Measurements from ENCODE around the gene FAM210B. TPM values are rescaled to one million over a fixed set of nuclear protein-coding genes. Genes with fewer than 3 reads are reported as not detected.

The FAM210B gene
- total and polyA plus RNA-seq, 9 of the 15 experiments (the other 6 are each of a cell fraction or from before 2014, with no cell fraction given): 12.1 to 87.3 (median 47.6) TPM

DNA sequence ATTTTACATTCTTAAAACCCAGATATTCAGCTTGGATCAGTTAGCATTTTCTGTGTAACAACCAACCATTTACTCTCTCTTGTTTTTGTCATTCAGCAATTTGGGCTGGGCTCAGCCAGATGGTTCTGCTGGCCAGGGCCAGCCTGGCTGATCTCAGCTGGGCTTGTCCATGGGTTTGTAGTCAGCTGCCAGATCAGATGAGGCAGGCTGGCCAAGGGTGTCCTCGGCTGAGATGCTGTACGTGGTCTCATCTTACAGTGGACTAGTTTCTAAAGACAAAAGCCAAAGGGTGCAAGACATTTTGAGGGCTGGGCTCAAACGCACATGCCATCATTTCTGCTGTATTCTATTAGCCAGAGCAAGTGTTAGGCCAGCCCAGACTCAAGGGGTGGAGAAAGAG is 16.0 kb upstream of the FAM210B start:
- intact Hi-C loops (cut with micrococcal nuclease): loop anchor here (2.0 to 5.0 kb wide), 3 partner anchors 94 to 1675 kb away; partner anchors contain the start of gene MC3R
- H2AFZ ChIP-seq (ENCODE audit: low read depth, low read length): no peak overlapping the region
- H3K9me3 ChIP-seq (replicated peaks; ENCODE audit: control insufficient read depth, insufficient read depth, low read depth, low read length): no peaks in the 10 kb centered on the region
- no peaks in the 10 kb centered on the region for H3K36me3 ChIP-seq (ENCODE audit: control insufficient read depth, insufficient read depth, low read length)
- H3K27me3 ChIP-seq (ENCODE audit: control insufficient read depth in 2 of 2, insufficient read depth in 2 of 2, low read length in 2 of 2): peaks cover 3 to 20% of the 10 kb centered on the region in 2 experiments; a peak in 2 of 5 replicates
- DNase-seq (ENCODE audit: extremely low read depth in 1 of 4, low spot score in 3 of 4): no peak
- no peaks in the 10 kb centered on the region for H3K9me1 ChIP-seq (ENCODE audit: control insufficient read depth, insufficient read depth, low read length)
- H3K9ac ChIP-seq (ENCODE audit: insufficient read depth in 1 of 2, low read depth in 2 of 2, low read length in 2 of 2): no peak overlapping the region
- peaks cover 0 to 6% of the 10 kb centered on the region in 2 experiments; a peak in 2 of 5 replicates for H3K4me1 ChIP-seq (replicated peaks in 1 of 2; ENCODE audit: control insufficient read depth in 2 of 2, insufficient read depth in 2 of 2, low read length in 2 of 2)
- BruUV-seq (replicated peaks): no TSS peak
- CTCF ChIA-PET (ENCODE audit: low intra/inter-chr PET ratio): interaction anchor here (0.9 kb wide), 1 partner anchor 1662 kb away, joined by 3 read pairs; no protein-coding TSS in a partner anchor
- in situ Hi-C loops (cut with MboI): loop anchor here (10.0 kb wide), 2 partner anchors 88 to 1658 kb away; no protein-coding TSS in a partner anchor
- 3% methylated on average over 3 of the region's 3 CpGs for WGBS (ENCODE audit: insufficient coverage, low coverage, missing lambda C conversion rate)
- no peaks in the 10 kb centered on the region for H3K79me2 ChIP-seq (ENCODE audit: control insufficient read depth, insufficient read depth, low read length)
- H3K27ac ChIP-seq (ENCODE audit: extremely low read depth, low read depth, low read length): no peak overlapping the region
- H3K4me2 ChIP-seq (ENCODE audit: insufficient read depth, low read length): no peak overlapping the region
- no peak for ATAC-seq
- no peak overlapping the region for H3K4me3 ChIP-seq
- FAIRE-seq: no peak
- H4K20me1 ChIP-seq (replicated peaks; ENCODE audit: control insufficient read depth, insufficient read depth, low read length): no peaks in the 10 kb centered on the region
- POLR2A ChIA-PET: no interaction called here
- TF ChIP-seq, protein P1, sequence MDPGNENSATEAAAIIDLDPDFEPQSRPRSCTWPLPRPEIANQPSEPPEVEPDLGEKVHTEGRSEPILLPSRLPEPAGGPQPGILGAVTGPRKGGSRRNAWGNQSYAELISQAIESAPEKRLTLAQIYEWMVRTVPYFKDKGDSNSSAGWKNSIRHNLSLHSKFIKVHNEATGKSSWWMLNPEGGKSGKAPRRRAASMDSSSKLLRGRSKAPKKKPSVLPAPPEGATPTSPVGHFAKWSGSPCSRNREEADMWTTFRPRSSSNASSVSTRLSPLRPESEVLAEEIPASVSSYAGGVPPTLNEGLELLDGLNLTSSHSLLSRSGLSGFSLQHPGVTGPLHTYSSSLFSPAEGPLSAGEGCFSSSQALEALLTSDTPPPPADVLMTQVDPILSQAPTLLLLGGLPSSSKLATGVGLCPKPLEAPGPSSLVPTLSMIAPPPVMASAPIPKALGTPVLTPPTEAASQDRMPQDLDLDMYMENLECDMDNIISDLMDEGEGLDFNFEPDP (CRISPR knock-in tag; IDR thresholded peaks at IDR 0.05): no peak
- TF ChIP-seq PRPF4 (IDR thresholded peaks at IDR 0.05; ENCODE audit: insufficient read depth, low read depth, low read length, poor library complexity, severe bottlenecking) (no peak), ZNF717 (CRISPR knock-in tag; IDR thresholded peaks at IDR 0.05) (no peak), ARNT (IDR thresholded peaks at IDR 0.05) (no peak), XRCC5 (IDR thresholded peaks at IDR 0.05; ENCODE audit: low read depth, low read length) (no peak), RHOXF2B (CRISPR knock-in tag; conservative IDR thresholded peaks at IDR 0.05) (no peak), RAD51 (IDR thresholded peaks at IDR 0.05; ENCODE audit: borderline replicate concordance, low read depth) (no peak), NR4A1 (CRISPR knock-in tag; IDR thresholded peaks at IDR 0.05) (no peak), NR4A1 (tag; IDR thresholded peaks at IDR 0.05) (no peak), IFI16 (CRISPR knock-in tag; IDR thresholded peaks at IDR 0.05) (no peak), ZNF445 (CRISPR knock-in tag; IDR thresholded peaks at IDR 0.05; ENCODE audit: low read depth) (no peak), ZNF197 (CRISPR knock-in tag; IDR thresholded peaks at IDR 0.05; ENCODE audit: low read depth) (no peak), TFAM (CRISPR knock-in tag; conservative IDR thresholded peaks at IDR 0.05) (no peak), MXI1 (IDR thresholded peaks at IDR 0.05; ENCODE audit: low read depth, low read length) (no peak), NBN (IDR thresholded peaks at IDR 0.05; ENCODE audit: low read depth) (no peak)
- TF ChIP-seq, protein P2, sequence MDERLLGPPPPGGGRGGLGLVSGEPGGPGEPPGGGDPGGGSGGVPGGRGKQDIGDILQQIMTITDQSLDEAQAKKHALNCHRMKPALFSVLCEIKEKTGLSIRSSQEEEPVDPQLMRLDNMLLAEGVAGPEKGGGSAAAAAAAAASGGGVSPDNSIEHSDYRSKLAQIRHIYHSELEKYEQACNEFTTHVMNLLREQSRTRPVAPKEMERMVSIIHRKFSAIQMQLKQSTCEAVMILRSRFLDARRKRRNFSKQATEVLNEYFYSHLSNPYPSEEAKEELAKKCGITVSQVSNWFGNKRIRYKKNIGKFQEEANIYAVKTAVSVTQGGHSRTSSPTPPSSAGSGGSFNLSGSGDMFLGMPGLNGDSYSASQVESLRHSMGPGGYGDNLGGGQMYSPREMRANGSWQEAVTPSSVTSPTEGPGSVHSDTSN (CRISPR knock-in tag; IDR thresholded peaks at IDR 0.05; ENCODE audit: low read depth): no peak
- TF ChIP-seq, protein P2 (tag; conservative IDR thresholded peaks at IDR 0.05; ENCODE audit: low read depth): no peak
- TF ChIP-seq, protein P3, sequence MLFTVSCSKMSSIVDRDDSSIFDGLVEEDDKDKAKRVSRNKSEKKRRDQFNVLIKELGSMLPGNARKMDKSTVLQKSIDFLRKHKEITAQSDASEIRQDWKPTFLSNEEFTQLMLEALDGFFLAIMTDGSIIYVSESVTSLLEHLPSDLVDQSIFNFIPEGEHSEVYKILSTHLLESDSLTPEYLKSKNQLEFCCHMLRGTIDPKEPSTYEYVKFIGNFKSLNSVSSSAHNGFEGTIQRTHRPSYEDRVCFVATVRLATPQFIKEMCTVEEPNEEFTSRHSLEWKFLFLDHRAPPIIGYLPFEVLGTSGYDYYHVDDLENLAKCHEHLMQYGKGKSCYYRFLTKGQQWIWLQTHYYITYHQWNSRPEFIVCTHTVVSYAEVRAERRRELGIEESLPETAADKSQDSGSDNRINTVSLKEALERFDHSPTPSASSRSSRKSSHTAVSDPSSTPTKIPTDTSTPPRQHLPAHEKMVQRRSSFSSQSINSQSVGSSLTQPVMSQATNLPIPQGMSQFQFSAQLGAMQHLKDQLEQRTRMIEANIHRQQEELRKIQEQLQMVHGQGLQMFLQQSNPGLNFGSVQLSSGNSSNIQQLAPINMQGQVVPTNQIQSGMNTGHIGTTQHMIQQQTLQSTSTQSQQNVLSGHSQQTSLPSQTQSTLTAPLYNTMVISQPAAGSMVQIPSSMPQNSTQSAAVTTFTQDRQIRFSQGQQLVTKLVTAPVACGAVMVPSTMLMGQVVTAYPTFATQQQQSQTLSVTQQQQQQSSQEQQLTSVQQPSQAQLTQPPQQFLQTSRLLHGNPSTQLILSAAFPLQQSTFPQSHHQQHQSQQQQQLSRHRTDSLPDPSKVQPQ (CRISPR knock-in tag; IDR thresholded peaks at IDR 0.05; ENCODE audit: borderline replicate concordance): no peak
